Measurements from ENCODE around the gene SYAP1.
"Not testable (repeated sequence)": the region's sequence is repeated elsewhere in the genome, so short reads cannot be mapped to it uniquely, and the experiment has no call there.

The SYAP1 gene

GRCh38 chrX:16714504-16714903 is 4.9 kb upstream of the SYAP1 start:
- Histone ChIP-seq H3K9me3 (no peaks in the 10 kb centered on the region), H3K27me3 (no peaks in the 10 kb centered on the region), H3K36me3 (no peaks in the 10 kb centered on the region), H3K27ac (no peak overlapping the region), H3K4me3 (ENCODE audit: low read depth in 1 of 2, low read length in 1 of 2) (no peak overlapping the region), H3K4me1 (ENCODE audit: control insufficient read depth in 1 of 2, insufficient read depth in 1 of 2, low read depth in 1 of 2, low read length in 1 of 2) (peaks cover 0 to 14% of the 10 kb centered on the region in 2 experiments)
- TF ChIP-seq CTCF (IDR thresholded peaks at IDR 0.05), result no peak

GRCh38 chrX:16715638-16716037 is 3.8 kb upstream of the SYAP1 start:
- not testable (repeated sequence) for H3K27ac ChIP-seq; H3K27me3 ChIP-seq; H3K36me3 ChIP-seq; H3K4me3 ChIP-seq (ENCODE audit: low read depth in 1 of 2, low read length in 1 of 2); H3K9me3 ChIP-seq
- peaks cover 5 to 21% of the 10 kb centered on the region in 2 experiments for H3K4me1 ChIP-seq (ENCODE audit: control insufficient read depth in 1 of 2, insufficient read depth in 1 of 2, low read depth in 1 of 2, low read length in 1 of 2)

DNA sequence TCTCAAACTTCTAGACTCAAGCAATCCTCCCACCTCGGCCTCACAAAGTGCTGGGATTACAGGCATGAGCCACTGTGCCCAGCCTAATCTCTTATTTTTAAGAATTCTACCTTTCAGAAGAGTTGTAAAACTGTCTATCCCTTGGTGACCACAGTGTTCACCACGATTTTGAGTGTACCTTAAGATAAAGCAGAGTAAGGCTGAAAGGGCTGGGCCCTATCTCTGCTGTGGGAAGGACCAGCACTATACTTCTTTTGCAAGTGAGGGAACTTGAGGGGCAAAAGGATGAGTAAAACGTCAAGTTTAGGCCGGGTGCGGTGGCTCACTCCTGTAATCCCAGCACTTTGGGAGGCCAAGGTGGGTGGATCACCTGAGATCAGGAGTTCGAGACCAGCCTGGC is 3.0 kb upstream of the SYAP1 start:
- H3K36me3 ChIP-seq; H3K9me3 ChIP-seq; H3K27ac ChIP-seq; H3K27me3 ChIP-seq; H3K4me3 ChIP-seq (ENCODE audit: low read depth in 1 of 2, low read length in 1 of 2): not testable (repeated sequence)
- H3K4me1 ChIP-seq (ENCODE audit: control insufficient read depth in 1 of 2, insufficient read depth in 1 of 2, low read depth in 1 of 2, low read length in 1 of 2), result peaks cover 9 to 27% of the 10 kb centered on the region in 2 experiments

- Histone ChIP-seq H3K4me3 (ENCODE audit: low read depth in 1 of 2, low read length in 1 of 2) (peak overlapping the region; percentile 66 to 76), H3K4me1 (ENCODE audit: control insufficient read depth in 1 of 2, insufficient read depth in 1 of 2, low read depth in 1 of 2, low read length in 1 of 2) (peaks cover 9 to 19% of the 10 kb centered on the region in 2 experiments), H3K27me3 (no peaks in the 10 kb centered on the region), H3K27ac (peak overlapping the region; percentile 96), H3K9me3 (no peaks in the 10 kb centered on the region), H3K36me3 (no peaks in the 10 kb centered on the region)
- no peak for TF ChIP-seq CTCF (IDR thresholded peaks at IDR 0.05)
These were observed 533 bp upstream of the SYAP1 start for GRCh38 chrX:16718824-16719333.

DNA sequence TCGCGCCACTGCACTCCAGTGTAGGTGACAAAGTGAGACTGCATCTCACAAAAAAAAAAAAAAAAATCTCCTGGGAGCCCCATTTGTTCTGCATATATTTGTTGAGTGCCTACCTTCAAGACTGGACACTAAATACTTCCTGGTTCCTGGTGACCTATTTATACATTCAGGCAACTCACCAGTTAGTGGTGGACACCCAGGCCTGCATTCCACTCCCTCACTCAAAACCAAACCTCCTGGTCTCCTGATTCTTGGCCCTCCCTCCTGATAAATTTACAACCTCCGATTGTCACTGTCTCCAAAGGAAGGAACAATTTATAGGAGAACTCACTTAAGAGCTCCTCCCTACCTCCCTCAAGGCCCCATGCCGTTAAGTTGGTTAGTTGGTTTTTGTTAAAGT is 3.1 kb downstream of the SYAP1 start:
- Histone ChIP-seq H3K36me3 (no peaks in the 10 kb centered on the region), H3K4me1 (ENCODE audit: control insufficient read depth in 1 of 2, insufficient read depth in 1 of 2, low read depth in 1 of 2, low read length in 1 of 2) (peaks cover 9 to 19% of the 10 kb centered on the region in 2 experiments), H3K4me3 (ENCODE audit: low read depth in 1 of 2, low read length in 1 of 2) (no peak overlapping the region), H3K27ac (no peak overlapping the region), H3K9me3 (no peaks in the 10 kb centered on the region), H3K27me3 (no peaks in the 10 kb centered on the region)
- no peak for TF ChIP-seq CTCF (IDR thresholded peaks at IDR 0.05)

DNA sequence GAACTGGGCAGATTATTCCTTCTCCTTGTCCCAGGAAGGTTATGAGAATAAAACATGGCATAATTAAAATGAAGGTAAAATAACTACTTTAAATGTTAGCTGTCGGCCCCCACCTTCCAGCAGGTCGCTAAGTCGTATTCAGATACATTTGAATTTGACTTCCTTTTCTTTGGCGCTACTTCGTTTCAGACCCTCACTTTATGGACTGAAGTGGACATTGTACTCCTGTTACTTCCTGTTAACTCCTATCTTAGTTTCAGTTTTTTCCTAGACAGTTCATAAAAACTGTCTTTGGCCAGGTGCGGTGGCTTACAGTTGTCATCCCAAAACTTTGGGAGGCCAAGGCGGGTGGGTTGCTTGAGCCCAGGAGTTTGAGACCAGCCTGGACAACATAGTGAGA is 5.7 kb downstream of the SYAP1 start:
- Histone ChIP-seq H3K27ac (no peak overlapping the region), H3K27me3 (no peaks in the 10 kb centered on the region), H3K36me3 (no peaks in the 10 kb centered on the region), H3K9me3 (no peaks in the 10 kb centered on the region), H3K4me1 (ENCODE audit: control insufficient read depth in 1 of 2, insufficient read depth in 1 of 2, low read depth in 1 of 2, low read length in 1 of 2) (peaks cover 9 to 11% of the 10 kb centered on the region in 2 experiments), H3K4me3 (ENCODE audit: low read depth in 1 of 2, low read length in 1 of 2) (no peak overlapping the region)
- no peak for TF ChIP-seq CTCF (IDR thresholded peaks at IDR 0.05)

DNA sequence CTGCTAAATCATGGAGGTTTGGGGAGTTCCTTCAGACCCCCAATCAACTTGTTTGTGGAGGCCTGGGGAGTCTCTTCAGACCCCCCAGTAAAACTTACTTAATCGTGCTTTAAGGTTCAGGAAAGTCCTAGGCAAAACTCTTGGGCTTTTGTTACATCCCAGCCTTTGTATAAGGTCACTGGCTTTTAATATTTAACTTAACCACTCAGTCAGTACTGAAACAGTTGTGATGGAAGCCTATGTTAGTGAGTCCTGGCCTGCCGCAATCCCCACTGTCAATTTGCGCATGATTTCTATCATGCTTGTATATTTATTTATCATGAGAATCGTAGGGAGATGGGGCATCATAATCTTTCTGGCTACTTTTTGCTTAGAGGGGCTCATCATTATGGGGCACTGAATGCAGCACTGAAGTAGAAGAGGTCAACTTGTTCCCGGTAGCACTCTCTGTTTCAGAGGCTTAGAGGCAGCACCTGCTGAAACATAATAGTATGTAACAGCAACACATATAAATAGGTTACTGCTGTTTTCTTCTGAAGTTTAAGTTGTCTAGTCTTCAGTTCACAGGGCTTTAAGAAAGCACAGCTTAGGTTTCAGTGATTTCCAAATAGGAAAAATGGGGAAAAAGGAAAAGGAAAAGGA is 7.1 kb downstream of the SYAP1 start:
- not testable (repeated sequence) for H3K4me3 ChIP-seq (ENCODE audit: low read depth in 1 of 2, low read length in 1 of 2); H3K27me3 ChIP-seq; H3K4me1 ChIP-seq (ENCODE audit: control insufficient read depth in 1 of 2, insufficient read depth in 1 of 2, low read depth in 1 of 2, low read length in 1 of 2); H3K27ac ChIP-seq; H3K9me3 ChIP-seq; H3K36me3 ChIP-seq

Data from neutrophil (primary cell).